Measurements from ENCODE around the gene RGL1. TPM values are rescaled to one million over a fixed set of nuclear protein-coding genes. Genes with fewer than 3 reads are reported as not detected.

The RGL1 gene
- total RNA-seq, 1 donor from 2014 or later = 29.3 TPM

DNA sequence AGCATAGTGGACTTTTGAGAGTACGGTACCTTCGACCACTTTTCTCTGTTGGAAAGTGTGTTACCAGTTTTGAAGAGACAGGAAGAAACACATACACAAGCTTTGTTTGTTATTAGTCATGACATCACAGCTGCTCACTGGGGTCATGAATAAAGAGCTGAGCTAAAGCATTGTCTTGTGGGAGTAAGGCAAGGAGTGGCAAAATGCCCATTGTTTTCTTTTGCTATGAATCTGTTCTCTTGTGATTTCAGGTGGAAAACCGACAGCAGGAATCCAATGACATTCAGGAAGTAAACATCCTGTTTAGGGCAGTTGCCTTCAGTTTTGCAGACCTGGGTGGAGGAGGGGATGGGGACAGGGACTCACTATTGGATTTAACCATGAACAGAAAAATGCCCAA, 66.2 kb downstream of the RGL1 start:
- peak; percentile 97 for DNase-seq

DNA sequence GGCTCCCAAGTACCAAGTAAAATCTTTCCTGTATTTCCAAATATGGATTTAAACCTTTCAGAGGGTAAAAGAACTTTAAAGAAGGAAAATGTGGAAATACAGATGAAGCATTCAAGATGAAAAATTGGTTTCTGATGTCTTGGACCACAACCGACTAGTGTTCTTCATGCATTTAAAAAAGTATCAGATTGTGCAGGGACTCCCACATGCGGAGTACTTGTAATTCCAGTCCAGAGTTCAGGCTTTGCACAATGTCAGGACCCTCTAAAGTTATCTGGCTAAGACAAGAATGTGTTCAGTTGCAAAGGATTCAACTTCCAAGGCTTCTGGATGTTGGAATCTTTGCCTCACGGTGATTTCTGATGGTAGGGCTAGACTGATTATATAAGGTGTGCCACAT, 66.7 kb downstream of the RGL1 start:
- DNase-seq = no peak

DNA sequence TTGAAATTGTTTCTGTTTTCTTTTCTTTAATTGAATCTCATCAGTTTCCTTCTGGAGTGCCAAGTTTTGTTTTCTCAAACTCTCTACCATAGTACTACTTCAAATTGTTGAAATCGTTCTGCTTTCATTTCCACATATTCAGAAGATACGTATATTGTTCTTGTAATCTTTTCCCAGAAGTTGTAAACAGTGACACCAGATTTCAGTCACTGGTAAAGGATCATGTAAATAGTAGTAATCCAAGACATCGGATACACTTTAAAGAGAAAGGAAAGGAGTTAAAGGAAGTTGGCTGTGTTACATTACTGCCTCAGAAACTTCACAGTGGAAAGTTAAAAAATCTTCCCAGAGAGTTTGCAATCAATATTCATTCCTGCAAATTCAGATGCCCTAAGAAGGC, 67.5 kb downstream of the RGL1 start:
- peak; percentile 52 for DNase-seq

DNA sequence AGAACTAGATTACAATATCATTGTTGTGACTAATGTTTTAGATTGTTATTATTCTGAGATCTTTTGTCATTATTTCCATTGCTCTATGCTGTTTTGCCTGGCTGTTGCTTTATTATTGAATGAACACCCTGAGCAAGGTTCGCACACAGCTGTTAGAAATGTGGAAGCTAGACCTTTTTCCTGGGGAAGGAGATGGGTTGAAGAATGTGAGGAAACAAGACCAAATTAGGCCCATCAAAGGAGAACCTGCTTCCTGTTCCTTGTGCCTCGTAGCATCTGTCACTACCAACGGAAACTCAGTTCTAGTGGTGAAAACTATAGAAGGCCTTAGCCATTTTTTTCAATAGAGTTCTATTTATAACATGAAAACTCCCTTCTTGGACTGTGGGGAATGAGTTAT, 68.7 kb downstream of the RGL1 start:
- DNase-seq = peak; percentile 96

DNA sequence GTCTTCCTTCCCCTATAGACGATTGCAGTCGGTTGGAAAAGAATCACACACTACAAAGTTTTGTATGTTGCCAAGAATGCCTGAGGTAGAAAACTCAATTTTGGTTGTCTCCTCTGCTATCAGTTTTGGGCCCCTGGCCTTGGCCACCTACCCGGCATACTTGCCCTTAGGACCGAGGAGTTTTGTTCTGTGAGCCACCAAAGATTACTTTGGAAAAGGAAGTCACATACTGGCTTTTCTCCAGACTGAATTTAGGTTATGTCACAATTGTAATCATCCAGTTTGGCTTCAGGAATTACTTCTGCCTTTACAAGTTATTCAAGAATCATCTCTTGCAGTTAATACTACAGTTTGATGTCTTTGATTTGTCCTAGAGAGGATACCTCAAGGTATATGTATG, 71.4 kb downstream of the RGL1 start:
- DNase-seq = no peak

DNA sequence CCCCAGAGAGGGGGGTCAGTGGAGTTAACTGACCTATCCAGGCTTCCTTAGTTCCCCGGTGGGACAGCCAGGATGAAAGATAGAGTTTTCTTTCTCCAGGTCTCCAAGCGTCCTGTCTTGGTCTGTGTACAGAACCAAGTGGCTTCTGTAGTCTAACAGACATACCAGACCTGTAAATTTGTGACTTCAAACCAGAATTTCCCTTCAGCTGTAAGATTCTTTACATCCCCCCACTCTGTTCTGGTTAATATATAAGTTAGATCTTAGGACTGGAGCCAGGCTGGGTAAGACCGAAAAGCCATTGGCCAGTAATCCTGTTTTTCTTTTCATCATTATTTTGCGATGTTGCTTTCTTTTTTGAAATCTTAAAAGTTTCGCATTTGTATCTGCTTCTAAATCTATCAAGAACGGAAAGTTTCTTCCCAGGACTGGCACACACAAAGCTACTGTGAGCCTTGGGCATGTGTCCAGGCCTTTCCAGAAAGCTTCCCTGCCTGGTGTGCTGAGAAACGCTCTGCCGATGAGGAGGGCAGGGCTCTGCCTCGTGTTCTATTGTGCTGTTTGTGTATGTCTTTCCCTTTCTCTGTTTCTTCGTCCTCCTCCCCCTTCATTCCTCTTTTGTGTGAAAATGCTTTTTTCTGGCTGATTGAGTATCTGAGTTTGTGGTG, 72.3 kb downstream of the RGL1 start:
- peak; percentile 81 for DNase-seq

DNA sequence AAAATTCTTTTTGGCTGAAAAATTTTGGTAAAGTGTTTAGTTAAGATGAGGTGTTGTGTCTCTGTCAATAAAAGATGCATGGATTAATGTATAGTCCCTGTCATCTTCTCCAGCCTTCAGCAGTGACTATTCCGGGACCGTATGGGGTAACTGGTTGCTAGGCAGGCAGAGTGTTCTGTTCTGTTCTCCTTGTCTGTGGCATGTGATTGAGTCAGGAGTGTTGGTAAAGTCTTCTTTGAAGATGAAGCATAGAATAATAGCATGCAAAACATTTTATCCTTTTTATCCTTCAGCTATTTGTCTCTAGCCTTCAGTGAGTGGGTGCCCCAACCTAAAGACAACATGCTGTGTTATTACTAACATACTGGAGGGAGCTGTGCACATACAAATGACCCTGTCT, 74.6 kb downstream of the RGL1 start:
- DNase-seq = no peak

DNA sequence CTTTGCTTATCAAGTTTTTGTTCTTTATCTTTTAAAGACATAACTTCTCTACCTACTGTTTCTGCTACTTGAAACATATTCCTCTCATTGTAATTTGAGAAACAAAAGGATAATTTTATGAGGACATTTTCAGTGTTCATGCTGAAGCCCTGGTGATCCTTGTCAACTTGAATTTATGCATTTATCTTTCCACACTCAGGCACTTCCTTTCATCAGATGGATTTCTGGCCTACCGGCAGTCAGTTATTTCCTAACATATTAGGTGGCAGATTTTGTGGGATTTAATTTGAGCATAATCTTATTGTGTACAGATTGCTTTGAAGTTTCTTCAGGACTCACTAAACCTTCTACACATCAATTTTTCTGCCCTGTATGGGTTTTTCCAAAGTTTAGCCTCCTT, 75.0 kb downstream of the RGL1 start:
- no peak for DNase-seq

DNA sequence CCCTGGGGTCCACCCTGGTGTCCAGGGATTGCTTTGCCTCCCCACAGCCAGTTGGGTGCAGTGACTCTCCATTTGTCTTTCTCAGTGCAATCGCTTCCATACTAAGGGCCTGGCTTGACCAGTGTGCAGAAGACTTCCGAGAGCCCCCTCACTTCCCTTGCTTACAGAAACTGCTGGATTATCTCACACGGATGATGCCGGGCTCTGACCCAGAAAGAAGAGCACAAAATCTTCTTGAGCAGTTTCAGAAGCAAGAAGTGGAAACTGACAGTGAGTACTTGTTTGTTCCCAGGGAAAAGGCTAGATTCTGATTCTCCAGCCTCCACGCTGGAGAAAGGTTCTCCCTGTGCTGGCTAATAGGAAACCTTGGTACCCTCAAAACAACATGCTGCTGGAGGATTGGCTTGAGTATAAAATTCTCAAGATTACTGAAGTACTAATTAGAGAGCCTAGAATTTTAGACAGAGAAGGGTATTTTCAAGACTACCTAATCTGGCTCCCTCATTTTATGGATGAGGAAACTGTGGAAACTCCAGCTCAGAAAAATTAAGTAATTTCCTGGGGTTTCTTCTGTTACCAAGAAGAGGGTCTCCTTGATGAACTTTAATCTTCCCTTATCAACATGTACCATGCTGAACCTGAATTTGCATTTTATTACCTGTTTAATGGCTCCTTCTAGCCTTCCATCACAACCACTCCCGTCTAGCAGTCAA, 75.8 kb downstream of the RGL1 start:
- no peak for DNase-seq

DNA sequence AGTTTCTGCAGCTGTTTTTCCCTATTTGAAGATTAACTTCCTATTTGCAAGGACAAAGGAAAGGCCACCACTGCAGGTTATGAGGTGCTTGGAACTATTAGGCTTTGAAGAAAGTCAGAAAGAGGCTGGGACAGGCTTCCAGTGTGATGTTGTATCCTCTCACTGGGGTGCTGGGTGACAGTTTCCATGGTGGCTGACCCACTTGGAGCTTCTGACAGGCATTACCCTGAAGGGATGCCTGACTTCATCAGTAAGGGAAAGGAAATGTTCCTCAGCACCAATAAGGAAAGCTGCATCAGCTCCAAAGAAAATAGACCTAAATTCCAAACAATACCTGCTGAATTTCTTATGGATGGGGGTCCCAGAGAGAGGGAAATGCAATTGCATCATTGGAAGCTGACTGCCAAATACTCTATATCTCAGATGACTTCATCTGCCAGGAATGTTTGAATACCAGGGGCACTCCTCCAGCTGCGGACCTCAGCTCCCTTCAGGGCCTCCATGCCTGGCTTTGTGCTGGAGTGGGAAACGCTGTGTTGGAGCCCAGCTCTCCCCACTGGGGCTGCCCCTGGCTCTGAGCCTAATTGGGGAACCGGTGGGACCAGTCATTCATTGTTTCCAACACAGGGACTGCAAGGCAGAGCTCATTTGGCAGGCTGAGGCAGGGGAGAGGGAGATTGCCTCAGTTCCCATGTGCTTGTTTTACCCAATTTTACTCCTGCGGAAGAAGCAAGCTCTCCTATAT, 76.6 kb downstream of the RGL1 start:
- peak; percentile 99 for DNase-seq

DNA sequence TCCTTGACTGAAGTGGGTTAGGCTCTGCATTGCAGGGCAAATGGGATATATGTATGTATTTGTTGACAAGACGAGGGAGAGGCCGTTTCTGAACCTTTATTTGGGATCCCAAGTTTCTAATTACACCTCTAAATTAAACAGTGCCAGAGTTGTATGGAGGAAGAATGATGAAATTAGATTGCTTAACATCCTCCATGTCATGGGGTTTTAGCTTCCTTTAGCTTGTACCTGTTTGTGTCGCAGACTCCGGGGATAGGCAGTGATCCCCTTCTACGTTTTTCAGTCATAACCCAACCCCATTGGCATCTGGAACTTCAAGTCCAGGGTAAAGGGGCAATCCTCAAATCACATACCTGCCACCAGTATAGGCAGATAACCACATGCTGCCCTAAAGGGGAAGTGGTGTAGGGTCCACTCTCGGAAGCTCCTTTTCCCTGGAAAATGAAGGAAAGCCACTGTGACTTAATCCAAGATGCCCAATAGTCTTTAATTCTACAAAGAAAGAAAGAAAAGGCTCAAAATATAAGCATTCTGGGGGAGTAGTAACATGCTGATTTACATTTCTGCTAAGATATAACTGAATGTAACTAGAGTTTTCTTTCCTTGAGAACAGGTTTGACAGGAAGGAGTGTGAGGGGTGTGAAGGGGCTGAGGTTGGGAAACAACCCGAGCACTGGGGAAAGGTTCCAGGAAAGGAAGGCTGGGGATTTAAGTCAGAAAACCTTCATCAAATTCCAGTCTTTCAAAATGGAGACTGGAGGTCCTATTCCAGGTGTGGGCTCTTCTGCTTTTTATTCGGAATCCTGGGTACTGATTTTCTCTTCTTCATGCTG, 77.6 kb downstream of the RGL1 start:
- DNase-seq = no peak

DNA sequence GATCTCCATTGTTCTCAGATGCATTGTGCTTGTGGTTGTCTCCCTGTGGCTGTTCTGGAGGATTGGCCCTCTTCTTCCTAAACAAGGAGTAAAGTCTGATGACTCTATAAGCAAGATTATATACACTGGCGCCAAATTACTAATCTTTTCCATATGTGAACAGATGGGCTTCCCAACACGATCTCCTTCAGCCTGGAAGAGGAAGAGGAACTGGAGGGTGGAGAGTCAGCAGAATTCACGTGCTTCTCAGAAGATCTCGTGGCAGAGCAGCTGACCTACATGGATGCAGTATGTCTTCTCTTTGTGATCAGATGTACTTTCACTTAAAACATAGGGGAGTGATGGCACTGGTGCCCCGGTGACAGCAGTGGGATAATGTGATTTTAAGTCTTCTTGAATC, 78.7 kb downstream of the RGL1 start:
- no peak for DNase-seq

DNA sequence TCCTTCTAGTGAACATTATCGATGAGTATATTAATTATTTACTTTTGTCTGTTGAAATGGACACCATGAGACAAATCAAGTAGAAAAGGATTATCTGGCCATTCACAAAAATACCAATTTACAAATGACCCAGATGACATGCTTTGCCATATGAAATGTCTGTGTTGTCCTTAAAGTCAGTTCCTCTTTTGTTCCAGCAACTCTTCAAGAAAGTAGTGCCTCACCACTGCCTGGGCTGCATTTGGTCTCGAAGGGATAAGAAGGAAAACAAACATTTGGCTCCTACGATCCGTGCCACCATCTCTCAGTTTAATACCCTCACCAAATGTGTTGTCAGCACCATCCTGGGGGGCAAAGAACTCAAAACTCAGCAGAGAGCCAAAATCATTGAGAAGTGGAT, 79.6 kb downstream of the RGL1 start:
- DNase-seq = no peak

DNA sequence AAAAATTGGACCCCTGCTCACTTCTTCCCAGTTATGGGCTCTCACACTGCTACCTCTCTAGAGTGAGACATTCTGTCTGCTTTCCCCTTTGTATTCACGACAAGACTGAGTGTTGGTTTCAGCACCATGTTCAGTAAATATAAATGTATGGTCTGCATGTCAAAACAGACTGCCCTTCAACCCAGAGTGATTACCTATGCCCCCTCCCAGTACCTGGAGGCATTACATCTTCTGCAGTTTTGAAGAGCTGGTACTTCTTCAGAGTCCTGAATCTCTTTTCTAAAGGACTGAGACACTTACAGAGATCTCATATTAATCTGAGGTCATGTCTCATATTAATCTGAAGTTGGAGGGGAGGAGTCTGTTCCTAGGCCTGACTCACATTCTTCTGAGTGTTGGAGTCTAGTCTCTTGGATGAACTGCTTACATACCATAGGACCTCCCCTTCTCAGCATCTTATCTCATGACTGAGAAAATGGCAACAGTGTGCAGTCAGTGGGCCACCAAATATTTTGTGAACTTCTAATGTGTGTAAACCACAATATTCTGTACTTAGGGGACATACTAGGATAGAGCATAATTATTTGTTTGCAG, 80.3 kb downstream of the RGL1 start:
- no peak for DNase-seq

DNA sequence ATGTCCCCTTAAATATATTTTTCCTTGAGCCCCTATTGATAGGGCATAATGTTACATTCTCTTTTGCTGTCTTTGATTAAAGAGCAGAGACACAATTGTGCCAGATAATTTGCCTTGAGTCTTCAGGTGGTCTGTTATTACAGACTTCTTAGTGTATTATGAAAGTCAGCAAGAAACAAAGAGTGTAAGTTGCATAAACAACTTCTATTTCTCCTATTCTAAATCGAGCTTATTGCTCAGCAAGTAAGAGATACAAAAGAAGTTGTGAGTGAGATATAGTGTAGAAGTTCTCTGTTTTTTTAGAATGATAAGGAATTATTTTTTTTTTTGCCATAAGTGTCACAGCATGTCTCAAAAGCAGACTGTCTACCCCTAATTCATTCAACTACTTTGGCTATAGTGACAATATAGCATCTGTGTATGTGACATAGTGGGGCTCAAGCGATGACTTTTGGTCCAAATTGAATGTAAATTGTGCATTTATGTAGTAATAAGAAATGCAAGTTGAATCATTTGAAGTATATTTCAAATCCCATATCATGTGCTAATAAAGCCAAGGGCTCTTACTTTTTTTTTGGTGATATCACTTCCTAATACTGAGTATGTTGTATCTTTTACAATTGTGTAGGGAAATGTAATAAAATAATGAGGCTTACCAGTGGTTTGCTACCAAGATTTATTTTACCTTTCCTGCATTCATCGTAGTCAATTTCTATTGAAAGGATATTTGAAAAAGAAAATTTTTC, 81.3 kb downstream of the RGL1 start:
- no peak for DNase-seq

DNA sequence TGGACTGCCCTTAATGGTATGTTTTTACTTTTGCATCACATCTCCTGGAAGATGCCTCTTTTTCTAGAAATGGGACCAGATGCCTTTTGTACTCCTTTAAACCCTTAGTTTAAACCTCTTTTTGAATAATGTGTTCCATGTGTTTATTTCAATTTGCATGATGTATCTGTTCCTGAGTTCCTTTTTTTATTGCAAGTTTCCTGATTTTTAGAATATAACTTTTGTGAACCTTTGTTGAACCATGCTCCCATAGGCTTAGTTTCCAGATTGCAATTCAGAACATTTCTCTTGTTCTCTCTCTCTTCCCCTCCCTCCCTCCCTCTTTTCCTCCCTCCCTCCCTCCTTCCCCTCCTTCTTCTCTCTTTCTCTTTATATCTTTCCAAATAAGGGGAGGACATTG, 81.9 kb downstream of the RGL1 start:
- DNase-seq = no peak

DNA sequence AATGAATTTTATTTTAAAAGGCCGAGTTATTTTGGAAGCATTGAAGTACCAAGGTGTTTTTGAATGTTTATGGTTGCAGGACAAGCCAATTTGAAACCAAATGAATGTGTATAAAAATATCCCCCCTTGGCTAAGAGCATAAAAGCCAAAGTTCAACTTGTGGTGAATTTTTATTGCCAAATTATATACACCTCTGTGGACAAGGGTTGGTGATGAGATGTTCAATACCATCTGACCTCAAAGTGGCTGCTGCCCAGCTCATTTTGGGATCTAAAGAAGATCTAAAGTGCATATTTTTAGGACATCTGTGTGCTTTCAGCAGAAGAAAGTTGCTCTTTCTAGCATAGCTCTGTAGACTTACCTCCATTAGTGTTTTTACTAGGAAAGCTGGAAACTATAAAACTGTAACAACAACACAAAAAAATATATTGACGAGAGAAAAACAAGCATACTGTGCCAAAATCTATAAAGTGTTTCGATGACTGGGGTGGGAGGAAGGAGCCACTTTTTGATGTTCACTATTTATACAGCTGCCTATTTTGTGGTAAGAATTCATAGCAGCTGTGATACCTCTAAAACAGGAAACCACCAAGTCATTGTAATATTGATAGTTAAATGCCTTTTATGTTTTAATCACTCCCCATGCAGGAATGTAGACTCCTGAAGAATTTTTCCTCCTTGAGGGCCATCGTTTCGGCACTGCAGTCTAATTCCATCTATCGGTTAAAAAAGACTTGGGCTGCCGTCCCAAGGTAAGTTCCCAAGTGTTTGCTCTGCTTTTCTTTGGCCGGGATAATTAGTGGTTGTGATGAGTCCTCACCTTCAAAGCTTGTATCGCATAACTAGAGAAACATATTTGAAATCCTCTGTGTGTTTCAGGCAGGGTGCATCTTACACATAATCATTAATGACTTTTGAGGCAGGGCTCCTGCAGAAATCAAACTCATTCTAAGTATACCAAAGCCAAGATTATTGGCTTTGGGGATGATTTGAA, 83.2 kb downstream of the RGL1 start:
- DNase-seq = peak; percentile 78

DNA sequence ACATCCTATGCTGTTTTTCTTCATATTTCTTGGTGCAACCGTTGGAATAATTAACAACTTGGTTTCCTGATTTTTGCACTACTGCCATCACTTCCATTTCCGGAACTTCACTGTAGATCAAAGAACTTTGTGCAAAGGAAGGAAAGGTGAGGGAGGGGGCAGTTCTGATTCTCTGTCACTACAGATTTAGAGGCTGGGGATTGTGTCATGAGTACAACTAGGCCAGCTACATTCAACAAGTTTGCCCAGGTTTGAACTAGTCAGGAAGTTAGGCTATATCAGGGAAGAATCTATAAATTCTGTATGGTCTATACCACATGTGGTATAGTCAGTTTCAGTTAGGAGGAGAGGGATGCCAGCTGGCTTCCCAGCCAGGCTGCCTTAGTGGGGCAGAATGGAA, 84.2 kb downstream of the RGL1 start:
- no peak for DNase-seq

DNA sequence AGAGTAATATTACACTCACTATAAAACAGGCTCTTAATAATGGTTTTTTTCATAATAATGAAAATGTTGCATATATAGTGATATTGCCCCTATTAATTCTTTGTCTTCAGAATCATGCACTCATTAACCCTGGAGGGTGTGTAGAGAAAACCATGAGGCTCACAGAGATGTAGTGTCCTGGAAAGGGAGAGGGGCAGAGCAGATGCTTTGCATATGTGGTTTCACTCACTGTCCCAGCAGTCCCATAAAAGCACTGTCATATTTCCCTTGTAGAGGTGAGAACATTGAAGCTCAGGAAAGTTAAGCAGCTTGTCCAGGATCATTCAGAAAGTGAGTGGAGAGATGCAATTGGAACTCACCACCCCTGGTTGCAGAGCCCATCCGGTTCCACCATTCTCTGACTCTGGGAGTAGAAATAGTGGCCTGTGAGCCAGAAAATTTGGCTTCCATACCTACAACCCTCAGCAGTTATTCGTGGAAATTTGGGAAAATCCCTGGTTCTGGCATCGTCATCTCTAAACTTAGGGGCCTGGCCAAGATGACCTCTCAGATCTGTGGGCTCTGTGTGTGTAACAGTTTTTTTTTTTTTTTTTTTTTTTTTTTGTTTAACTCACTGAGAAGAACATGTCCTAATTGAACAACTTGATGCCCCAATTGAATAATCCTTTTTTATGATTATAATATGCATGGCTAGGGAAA, 86.4 kb downstream of the RGL1 start:
- no peak for DNase-seq

DNA sequence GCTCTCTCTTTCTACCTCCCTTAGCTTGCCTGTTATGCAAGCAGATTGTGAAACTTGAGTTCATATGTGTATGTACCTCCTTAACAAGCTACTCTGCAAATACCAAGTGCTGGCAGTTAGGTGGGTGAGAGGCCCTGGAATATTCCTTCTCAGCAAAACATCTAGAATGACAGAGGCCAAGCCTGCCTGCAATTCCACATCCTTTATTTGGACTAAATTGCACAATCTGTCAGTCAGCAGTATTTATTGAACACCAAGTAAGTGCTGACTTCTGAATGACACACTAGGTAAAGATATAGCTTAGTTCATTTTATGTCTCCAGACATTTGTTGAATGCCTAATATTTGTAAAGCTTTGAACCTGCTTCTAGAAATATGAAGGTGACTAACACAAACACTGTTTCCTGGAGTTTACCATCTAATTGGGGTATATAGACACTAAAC, 87.5 kb downstream of the RGL1 start:
- no peak for DNase-seq

Data from dermis blood vessel endothelial cell (primary cell).